ENCODE results near the gene STARD3. TPM values are rescaled to one million over a fixed set of nuclear protein-coding genes. Genes with fewer than 3 reads are reported as not detected.

The STARD3 gene
- total and polyA plus RNA-seq, 9 of the 15 experiments (the other 6 are each of a cell fraction or from before 2014, with no cell fraction given): 0.63 to 87.0 (median 46.0) TPM

DNA sequence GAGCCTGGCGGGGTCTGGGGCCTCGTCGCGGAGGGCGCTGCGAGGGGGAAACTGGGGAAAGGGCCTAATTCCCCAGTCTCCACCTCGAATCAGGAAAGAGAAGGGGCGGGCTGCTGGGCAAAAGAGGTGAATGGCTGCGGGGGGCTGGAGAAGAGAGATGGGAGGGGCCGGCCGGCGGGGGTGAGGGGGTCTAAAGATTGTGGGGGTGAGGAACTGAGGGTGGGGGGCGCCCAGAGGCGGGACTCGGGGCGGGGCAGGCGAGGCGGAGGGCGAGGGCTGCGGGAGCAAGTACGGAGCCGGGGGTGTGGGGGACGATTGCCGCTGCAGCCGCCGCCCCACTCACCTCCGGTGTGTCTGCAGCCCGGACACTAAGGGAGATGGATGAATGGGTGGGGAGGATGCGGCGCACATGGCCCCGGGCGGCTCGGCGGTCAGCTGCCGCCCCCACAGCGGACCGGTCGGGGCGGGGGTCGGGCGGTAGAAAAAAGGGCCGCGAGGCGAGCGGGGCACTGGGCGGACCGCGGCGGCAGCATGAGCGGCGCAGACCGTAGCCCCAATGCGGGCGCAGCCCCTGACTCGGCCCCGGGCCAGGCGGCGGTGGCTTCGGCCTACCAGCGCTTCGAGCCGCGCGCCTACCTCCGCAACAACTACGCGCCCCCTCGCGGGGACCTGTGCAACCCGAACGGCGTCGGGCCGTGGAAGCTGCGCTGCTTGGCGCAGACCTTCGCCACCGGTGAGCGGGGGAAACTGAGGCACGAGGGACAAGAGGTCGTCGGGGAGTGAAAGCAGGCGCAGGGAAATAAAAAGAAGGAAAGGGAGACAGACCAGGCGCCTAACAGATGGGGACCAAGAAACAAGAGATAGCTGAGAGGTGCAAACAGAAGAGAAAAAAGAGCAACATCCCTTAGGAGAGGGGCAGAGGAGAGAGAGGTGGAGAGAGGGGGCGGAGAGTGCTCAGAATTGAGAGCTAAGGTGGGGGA, 31.3 kb downstream of the STARD3 start, which contains the start of gene PNMT (continued):
- TF ChIP-seq, protein P1, sequence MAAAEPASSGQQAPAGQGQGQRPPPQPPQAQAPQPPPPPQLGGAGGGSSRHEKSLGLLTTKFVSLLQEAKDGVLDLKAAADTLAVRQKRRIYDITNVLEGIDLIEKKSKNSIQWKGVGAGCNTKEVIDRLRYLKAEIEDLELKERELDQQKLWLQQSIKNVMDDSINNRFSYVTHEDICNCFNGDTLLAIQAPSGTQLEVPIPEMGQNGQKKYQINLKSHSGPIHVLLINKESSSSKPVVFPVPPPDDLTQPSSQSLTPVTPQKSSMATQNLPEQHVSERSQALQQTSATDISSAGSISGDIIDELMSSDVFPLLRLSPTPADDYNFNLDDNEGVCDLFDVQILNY (CRISPR knock-in tag; IDR thresholded peaks at IDR 0.05): no peak
- TF ChIP-seq, protein P2, sequence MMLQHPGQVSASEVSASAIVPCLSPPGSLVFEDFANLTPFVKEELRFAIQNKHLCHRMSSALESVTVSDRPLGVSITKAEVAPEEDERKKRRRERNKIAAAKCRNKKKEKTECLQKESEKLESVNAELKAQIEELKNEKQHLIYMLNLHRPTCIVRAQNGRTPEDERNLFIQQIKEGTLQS (IDR thresholded peaks at IDR 0.05): no peak
- TF ChIP-seq, protein P2 (CRISPR knock-in tag; conservative IDR thresholded peaks at IDR 0.05): no peak
- TF ChIP-seq SP2 (IDR thresholded peaks at IDR 0.05; ENCODE audit: extremely low read depth, low read depth, low read length, poor library complexity, severe bottlenecking): no peak
- TF ChIP-seq KHSRP (IDR thresholded peaks at IDR 0.05): no peak
- TF ChIP-seq, protein P3, sequence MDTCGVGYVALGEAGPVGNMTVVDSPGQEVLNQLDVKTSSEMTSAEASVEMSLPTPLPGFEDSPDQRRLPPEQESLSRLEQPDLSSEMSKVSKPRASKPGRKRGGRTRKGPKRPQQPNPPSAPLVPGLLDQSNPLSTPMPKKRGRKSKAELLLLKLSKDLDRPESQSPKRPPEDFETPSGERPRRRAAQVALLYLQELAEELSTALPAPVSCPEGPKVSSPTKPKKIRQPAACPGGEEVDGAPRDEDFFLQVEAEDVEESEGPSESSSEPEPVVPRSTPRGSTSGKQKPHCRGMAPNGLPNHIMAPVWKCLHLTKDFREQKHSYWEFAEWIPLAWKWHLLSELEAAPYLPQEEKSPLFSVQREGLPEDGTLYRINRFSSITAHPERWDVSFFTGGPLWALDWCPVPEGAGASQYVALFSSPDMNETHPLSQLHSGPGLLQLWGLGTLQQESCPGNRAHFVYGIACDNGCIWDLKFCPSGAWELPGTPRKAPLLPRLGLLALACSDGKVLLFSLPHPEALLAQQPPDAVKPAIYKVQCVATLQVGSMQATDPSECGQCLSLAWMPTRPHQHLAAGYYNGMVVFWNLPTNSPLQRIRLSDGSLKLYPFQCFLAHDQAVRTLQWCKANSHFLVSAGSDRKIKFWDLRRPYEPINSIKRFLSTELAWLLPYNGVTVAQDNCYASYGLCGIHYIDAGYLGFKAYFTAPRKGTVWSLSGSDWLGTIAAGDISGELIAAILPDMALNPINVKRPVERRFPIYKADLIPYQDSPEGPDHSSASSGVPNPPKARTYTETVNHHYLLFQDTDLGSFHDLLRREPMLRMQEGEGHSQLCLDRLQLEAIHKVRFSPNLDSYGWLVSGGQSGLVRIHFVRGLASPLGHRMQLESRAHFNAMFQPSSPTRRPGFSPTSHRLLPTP (IDR thresholded peaks at IDR 0.05; ENCODE audit: borderline replicate concordance, extremely low read depth, insufficient read length): no peak
- TF ChIP-seq BCL6 (CRISPR knock-in tag; IDR thresholded peaks at IDR 0.05): no peak
- TF ChIP-seq TGIF2 (CRISPR knock-in tag; IDR thresholded peaks at IDR 0.05): no peak
- TF ChIP-seq EGR1 (conservative IDR thresholded peaks at IDR 0.05): peak; percentile 56
- no peak for TF ChIP-seq FOXJ2 (tag; IDR thresholded peaks at IDR 0.05)
- no peak for TF ChIP-seq ZNF431 (CRISPR knock-in tag; IDR thresholded peaks at IDR 0.05)
- TF ChIP-seq, protein P4, sequence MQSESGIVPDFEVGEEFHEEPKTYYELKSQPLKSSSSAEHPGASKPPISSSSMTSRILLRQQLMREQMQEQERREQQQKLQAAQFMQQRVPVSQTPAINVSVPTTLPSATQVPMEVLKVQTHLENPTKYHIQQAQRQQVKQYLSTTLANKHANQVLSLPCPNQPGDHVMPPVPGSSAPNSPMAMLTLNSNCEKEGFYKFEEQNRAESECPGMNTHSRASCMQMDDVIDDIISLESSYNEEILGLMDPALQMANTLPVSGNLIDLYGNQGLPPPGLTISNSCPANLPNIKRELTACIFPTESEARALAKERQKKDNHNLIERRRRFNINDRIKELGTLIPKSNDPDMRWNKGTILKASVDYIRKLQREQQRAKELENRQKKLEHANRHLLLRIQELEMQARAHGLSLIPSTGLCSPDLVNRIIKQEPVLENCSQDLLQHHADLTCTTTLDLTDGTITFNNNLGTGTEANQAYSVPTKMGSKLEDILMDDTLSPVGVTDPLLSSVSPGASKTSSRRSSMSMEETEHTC (IDR thresholded peaks at IDR 0.05): no peak
- peak; percentile 73 for TF ChIP-seq NR2C2 (CRISPR knock-in tag; IDR thresholded peaks at IDR 0.05)
- TF ChIP-seq NR2C2 (tag; IDR thresholded peaks at IDR 0.05): peak; percentile 80
- TF ChIP-seq ZNF140 (CRISPR knock-in tag; IDR thresholded peaks at IDR 0.05): no peak
- TF ChIP-seq TEAD4 (IDR thresholded peaks at IDR 0.05; ENCODE audit: low read length): peak; percentile 23; the same call in 1 of the 2 replicates
- TF ChIP-seq TEAD4 (CRISPR knock-in tag; IDR thresholded peaks at IDR 0.05; ENCODE audit: borderline replicate concordance): no peak
- TF ChIP-seq BMI1 (IDR thresholded peaks at IDR 0.05; ENCODE audit: low read length): no peak
- peak; percentile 52 for TF ChIP-seq ZNF583 (CRISPR knock-in tag; IDR thresholded peaks at IDR 0.05)
- no peak for TF ChIP-seq RBM15 (IDR thresholded peaks at IDR 0.05; ENCODE audit: insufficient read depth, low read length)
- TF ChIP-seq KDM5B (IDR thresholded peaks at IDR 0.05; ENCODE audit: insufficient replicate concordance, low read depth, low read length): no peak
